Mammary epithelial cell (primary cell): ENCODE data around the gene BMP6.

Experiments
- EZH2 ChIP-seq: IDR thresholded peaks from 2 replicates; pipeline ENCODE4 v1.6.1; 2012; ENCODE audit warnings: low read length, inconsistent platforms, borderline replicate concordance
- TF ChIP-seq, protein P1 (sequence below), 2 donors: IDR thresholded peaks in 1 of 2; conservative IDR thresholded peaks in 1 of 2; 2 replicates each; pipeline ENCODE4 v1.5.1; 2011 to 2012; ENCODE audit warnings: inconsistent platforms in 2 of 2, low read length in 2 of 2, mild to moderate bottlenecking in 2 of 2, control low read depth in 1 of 2, low read depth in 1 of 2; ENCODE audit not compliant: insufficient read depth in 1 of 2; ENCODE audit errors: extremely low read depth in 1 of 2

DNA sequence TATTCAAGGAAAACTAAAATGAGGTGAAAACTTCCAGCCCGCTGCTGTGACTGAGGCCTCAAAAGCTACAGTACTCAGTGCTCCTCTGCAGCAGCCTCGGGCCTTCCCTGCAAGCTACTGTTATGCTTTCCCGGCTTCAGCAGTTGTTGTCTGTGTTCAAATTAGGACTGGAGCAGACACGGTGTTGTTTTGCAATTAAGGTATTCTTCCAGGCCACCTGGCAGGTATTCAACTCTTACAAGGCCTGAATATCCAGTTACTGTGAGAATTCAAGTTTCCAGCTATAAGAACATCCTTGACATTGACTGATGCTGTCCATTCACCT is 174.0 kb downstream of the BMP6 start:
- TF ChIP-seq EZH2 = no peak
- TF ChIP-seq, protein P1, sequence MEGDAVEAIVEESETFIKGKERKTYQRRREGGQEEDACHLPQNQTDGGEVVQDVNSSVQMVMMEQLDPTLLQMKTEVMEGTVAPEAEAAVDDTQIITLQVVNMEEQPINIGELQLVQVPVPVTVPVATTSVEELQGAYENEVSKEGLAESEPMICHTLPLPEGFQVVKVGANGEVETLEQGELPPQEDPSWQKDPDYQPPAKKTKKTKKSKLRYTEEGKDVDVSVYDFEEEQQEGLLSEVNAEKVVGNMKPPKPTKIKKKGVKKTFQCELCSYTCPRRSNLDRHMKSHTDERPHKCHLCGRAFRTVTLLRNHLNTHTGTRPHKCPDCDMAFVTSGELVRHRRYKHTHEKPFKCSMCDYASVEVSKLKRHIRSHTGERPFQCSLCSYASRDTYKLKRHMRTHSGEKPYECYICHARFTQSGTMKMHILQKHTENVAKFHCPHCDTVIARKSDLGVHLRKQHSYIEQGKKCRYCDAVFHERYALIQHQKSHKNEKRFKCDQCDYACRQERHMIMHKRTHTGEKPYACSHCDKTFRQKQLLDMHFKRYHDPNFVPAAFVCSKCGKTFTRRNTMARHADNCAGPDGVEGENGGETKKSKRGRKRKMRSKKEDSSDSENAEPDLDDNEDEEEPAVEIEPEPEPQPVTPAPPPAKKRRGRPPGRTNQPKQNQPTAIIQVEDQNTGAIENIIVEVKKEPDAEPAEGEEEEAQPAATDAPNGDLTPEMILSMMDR (conservative IDR thresholded peaks at IDR 0.05 in 1 of 2, IDR thresholded peaks at IDR 0.05 in 1 of 2; ENCODE audit: extremely low read depth in 1 of 2, insufficient read depth in 1 of 2, low read depth in 1 of 2, low read length in 2 of 2) = no peak
